Measurements from ENCODE around the gene CA10.

CA10 gene

GRCh38 chr17:52147431-52147830 lies 11.1 kb downstream of the CA10 start:
- DNase-seq (ENCODE audit: low read depth in 2 of 2), result no peak

GRCh38 chr17:52145476-52145875 lies 13.0 kb downstream of the CA10 start:
- no peak for DNase-seq (ENCODE audit: low read depth in 2 of 2)

GRCh38 chr17:52143542-52143941 lies 15.0 kb downstream of the CA10 start:
- DNase-seq (ENCODE audit: low read depth in 2 of 2), result no peak

GRCh38 chr17:52140601-52141000 lies 17.9 kb downstream of the CA10 start:
- no peak for DNase-seq (ENCODE audit: low read depth in 2 of 2)

- DNase-seq (ENCODE audit: low read depth in 2 of 2), result no peak
These were observed 19.8 kb downstream of the CA10 start for GRCh38 chr17:52138752-52139151.

- DNase-seq (ENCODE audit: low read depth in 2 of 2), result no peak
These were observed 20.2 kb downstream of the CA10 start for GRCh38 chr17:52138350-52138749.

- DNase-seq (ENCODE audit: low read depth in 2 of 2), result no peak
These were observed 22.3 kb downstream of the CA10 start for GRCh38 chr17:52136166-52136565.

GRCh38 chr17:52134641-52135040 lies 23.9 kb downstream of the CA10 start:
- DNase-seq (ENCODE audit: low read depth in 2 of 2), result no peak

- no peak for DNase-seq (ENCODE audit: low read depth in 2 of 2)
These were observed 29.8 kb downstream of the CA10 start for GRCh38 chr17:52128721-52129120.

- DNase-seq (ENCODE audit: low read depth in 2 of 2), result no peak
These were observed 33.5 kb downstream of the CA10 start for GRCh38 chr17:52124993-52125392.

- no peak for DNase-seq (ENCODE audit: low read depth in 2 of 2)
These were observed 34.0 kb downstream of the CA10 start for GRCh38 chr17:52124561-52124960.

GRCh38 chr17:52120465-52120864 lies 38.0 kb downstream of the CA10 start:
- DNase-seq (ENCODE audit: low read depth in 2 of 2), result no peak

GRCh38 chr17:52110923-52111581 lies 47.5 kb downstream of the CA10 start:
- DNase-seq (ENCODE audit: low read depth in 2 of 2), result no peak

GRCh38 chr17:52106638-52107261 lies 51.8 kb downstream of the CA10 start:
- DNase-seq (ENCODE audit: low read depth in 2 of 2), result no peak

- no peak for DNase-seq (ENCODE audit: low read depth in 2 of 2)
These were observed 52.4 kb downstream of the CA10 start for GRCh38 chr17:52106072-52106471.

GRCh38 chr17:52105591-52105990 lies 52.9 kb downstream of the CA10 start:
- no peak for DNase-seq (ENCODE audit: low read depth in 2 of 2)

GRCh38 chr17:52096056-52096455 lies 62.5 kb downstream of the CA10 start:
- DNase-seq (ENCODE audit: low read depth in 2 of 2), result no peak

GRCh38 chr17:52084176-52084575 lies 74.3 kb downstream of the CA10 start:
- DNase-seq (ENCODE audit: low read depth in 2 of 2), result no peak

GRCh38 chr17:52079496-52079895 lies 79.0 kb downstream of the CA10 start:
- no peak for DNase-seq (ENCODE audit: low read depth in 2 of 2)

GRCh38 chr17:52071712-52072111 lies 86.8 kb downstream of the CA10 start:
- no peak for DNase-seq (ENCODE audit: low read depth in 2 of 2)

- DNase-seq (ENCODE audit: low read depth in 2 of 2), result no peak
These were observed 93.7 kb downstream of the CA10 start for GRCh38 chr17:52064791-52065211.

- no peak for DNase-seq (ENCODE audit: low read depth in 2 of 2)
These were observed 109.0 kb downstream of the CA10 start for GRCh38 chr17:52049496-52049895.

GRCh38 chr17:52049051-52049450 lies 109.5 kb downstream of the CA10 start:
- no peak for DNase-seq (ENCODE audit: low read depth in 2 of 2)
